Right lobe of liver (tissue), 6 donors: ENCODE measurements around the gene LYSMD1. TPM values are rescaled to one million over a fixed set of nuclear protein-coding genes. Genes with fewer than 3 reads are reported as not detected.
"Not testable (repeated sequence)": the region's sequence is repeated elsewhere in the genome, so short reads cannot be mapped to it uniquely, and the experiment has no call there.

Experiments
- ATAC-seq, 4 donors: fragments of 200-7000 bp; cut with Tn5 transposase; one replicate each; pipeline ENCODE4 v1.9.1; 2020; ENCODE audit warnings: mild to moderate bottlenecking in 4 of 4, moderate library complexity in 4 of 4
- DNase-seq, 3 donors: peaks; one replicate each; pipeline ENCODE4 v3.0.0-alpha.2; 2020
- H3K27ac ChIP-seq, 3 donors: fragments of 200-600 bp; one replicate each; pipeline ENCODE4 v1.8.0; 2022
- H3K27me3 ChIP-seq, 2 donors: fragments of 200-600 bp; one replicate each; pipeline ENCODE4 v1.8.0; 2022
- H3K36me3 ChIP-seq, 4 donors: fragments of 200-600 bp; sonication (generic) in 1 of 4; one replicate each; pipeline versions ENCODE4 v1.5.1 to v1.8.0; 2017 to 2022; ENCODE audit warnings: control low read depth in 1 of 4
- H3K4me1 ChIP-seq, 4 donors: fragments of 200-600 bp; sonication (generic) in 1 of 4; one replicate each; pipeline versions ENCODE4 v1.5.1 to v1.8.0; 2017 to 2022; ENCODE audit warnings: control low read depth in 1 of 4
- H3K4me3 ChIP-seq, 3 donors: fragments of 200-600 bp; one replicate each; pipeline ENCODE4 v1.8.0; 2022
- H3K9me3 ChIP-seq, 4 donors: fragments of 200-600 bp; sonication (generic) in 1 of 4; one replicate each; pipeline versions ENCODE4 v1.5.1 to v1.8.0; 2017 to 2022; ENCODE audit warnings: control low read depth in 1 of 4
- POLR2A ChIP-seq: fragments of 450-650 bp; IDR thresholded peaks from one replicate; pipeline ENCODE4 v1.6.1; 2017; ENCODE audit warnings: antibody characterized with exemption, mild to moderate bottlenecking
- WGBS: methylation state at CpG from one replicate; pipeline ENCODE4 v1.1.6; 2018; ENCODE audit warnings: low coverage, low lambda C conversion rate; ENCODE audit not compliant: insufficient coverage; ENCODE audit errors: missing lambda C conversion rate; 5-methylcytosine and 5-hydroxymethylcytosine counted together
- intact Hi-C, 2 donors: fragments of 100-400 bp; cut with DNase I; formaldehyde crosslinking; loops; one replicate each; pipeline versions ENCODE4 v1.11.2 to v1.14.1; 2022
- total RNA-seq, 6 experiments: library from RNA; depleted of rRNA in 2 of 6; stranded (reverse); fragments of >200 nt in 2 of 6; fragmentation: NEBNext Ultra II Directional in 3 of 6; extraction: Animal tissue kit (Norgen Biotek cat#: 25700) in 3 of 6; gene quantifications; one replicate each; pipeline versions ENCODE4 v1.1.0 to v1.2.4, GENCODE V29; 2016 to 2023
- TF ChIP-seq, protein P1 (sequence below), 4 donors: fragments of 200-600 bp in 3 of 4; fragments of 450-650 bp in 1 of 4; IDR thresholded peaks; one replicate each; pipeline versions ENCODE4 v1.5.1 to v1.8.0; 2016 to 2022; ENCODE audit warnings: antibody characterized with exemption in 4 of 4, mild to moderate bottlenecking in 2 of 4
- donor health status: DM: no; HTN: yes; CAD: no.
- donor health status: DM: no; HTN: no; CAD: no.
- donor health status: DM: no; HTN: no; CAD: no.
- donor health status: DM: no; HTN: yes; CAD: no.
- donor health status: DM: no; HTN: yes; CAD: no.

LYSMD1 gene
- total RNA-seq, 6 experiments from 2014 or later, result 2.7 to 6.4 (median 4.5) TPM

DNA sequence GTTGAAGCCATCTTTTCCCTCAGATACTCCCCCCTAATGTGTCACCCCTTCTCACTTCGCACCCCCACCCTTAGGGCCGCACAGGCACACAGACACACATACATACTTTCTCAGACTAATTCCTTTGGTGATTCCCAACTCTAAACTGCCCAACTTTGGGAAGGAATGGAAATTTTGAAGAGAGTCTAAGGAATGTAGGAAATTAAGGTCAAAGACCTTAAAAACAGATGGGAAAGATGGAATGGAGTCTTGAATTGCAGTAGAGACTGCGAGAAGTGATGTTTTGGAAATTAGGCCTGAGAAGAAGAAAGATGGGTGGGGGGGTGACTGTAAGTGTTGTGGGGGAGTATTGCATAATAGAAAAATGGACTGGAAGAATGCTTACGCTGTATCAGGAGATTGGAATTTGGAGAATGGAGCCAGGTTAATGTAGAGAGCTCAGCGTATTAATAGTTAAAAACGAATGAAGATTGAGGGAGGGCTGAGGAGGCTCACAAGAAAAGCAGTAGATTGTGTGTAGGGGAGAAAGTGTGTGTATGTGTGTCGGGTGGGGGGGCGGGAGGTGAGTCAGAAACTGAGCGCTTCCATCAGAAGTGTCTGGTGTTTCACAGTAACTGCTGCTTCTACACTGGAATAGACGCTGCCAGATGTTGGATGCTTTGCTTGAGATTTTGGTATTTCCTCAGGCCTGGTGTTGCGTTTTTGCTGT, 34.3 kb upstream of the LYSMD1 start:
- intact Hi-C loops, result loop anchor here in 1 of 2 donors (5.0 to 10.0 kb wide), 2 partner anchors 47 to 75 kb away; no protein-coding TSS in a partner anchor

DNA sequence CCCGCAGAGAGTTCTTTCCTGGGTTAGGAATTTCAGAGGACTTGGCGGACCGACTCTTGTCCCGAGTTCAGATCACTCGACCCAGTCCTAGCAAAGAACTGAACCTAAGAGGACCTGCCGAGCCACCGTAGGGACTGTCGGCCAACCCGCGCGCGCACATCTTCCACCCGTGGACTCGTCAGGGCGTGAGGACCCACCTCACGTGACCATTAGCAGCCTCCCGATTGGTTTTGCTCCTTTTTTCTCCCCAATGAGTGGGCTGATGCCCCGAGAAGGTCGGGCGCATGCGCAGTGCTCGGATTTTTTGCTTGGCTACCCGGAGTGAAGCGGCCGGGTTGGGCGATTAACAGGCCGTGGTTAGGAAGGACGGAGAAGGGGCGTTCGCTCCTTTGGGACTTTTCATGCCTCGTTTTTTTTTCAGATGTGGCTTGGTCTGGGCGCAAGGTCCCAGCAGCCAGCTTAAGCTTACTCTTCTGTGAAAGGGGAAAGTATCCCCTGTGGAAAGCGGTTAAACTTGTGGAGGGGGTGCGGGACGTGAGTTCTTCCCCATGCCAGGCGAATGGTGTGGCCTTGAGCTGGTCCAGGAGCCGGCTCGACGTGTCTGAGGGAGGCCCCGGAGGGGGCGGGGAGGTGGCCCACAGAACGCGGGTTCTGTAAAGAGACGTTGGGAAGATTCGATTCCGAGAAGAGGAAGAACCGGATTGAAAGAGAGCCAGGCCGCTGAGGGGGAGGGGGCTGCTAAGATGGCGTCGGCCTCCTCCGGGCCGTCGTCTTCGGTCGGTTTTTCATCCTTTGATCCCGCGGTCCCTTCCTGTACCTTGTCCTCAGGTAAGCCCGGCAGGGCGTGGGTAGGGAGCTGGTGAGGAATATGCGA, 32.8 kb upstream of the LYSMD1 start, which contains the start of gene PIP5K1A:
Gene PIP5K1A (plus strand): TSS at position 299 of the 874 bp plus-strand sequence. CDS start 445 bp downstream, at position 744.
- intact Hi-C loops, result loop anchor here in 1 of 2 donors (10.0 kb wide), 1 partner anchor 76 kb away; no protein-coding TSS in a partner anchor
- Histone ChIP-seq H3K27ac (peak within 1 kb of the TSS; percentile 59 to 78 (median 73)), H3K9me3 (no peaks in the 10 kb centered on the region), H3K4me3 (peak within 1 kb of the TSS; percentile 74 to 83 (median 81)), H3K36me3 (peaks cover 0 to 6% (median 0%) of the 10 kb centered on the region in 4 donors), H3K4me1 (peaks cover 0 to 21% (median 0%) of the 10 kb centered on the region in 4 donors), H3K27me3 (no peaks in the 10 kb centered on the region)
- under 1% methylated on average over 40 of the region's 60 CpGs for WGBS
- ATAC-seq, result peak; percentile 85 to 92 (median 90)
- TF ChIP-seq, protein P1, sequence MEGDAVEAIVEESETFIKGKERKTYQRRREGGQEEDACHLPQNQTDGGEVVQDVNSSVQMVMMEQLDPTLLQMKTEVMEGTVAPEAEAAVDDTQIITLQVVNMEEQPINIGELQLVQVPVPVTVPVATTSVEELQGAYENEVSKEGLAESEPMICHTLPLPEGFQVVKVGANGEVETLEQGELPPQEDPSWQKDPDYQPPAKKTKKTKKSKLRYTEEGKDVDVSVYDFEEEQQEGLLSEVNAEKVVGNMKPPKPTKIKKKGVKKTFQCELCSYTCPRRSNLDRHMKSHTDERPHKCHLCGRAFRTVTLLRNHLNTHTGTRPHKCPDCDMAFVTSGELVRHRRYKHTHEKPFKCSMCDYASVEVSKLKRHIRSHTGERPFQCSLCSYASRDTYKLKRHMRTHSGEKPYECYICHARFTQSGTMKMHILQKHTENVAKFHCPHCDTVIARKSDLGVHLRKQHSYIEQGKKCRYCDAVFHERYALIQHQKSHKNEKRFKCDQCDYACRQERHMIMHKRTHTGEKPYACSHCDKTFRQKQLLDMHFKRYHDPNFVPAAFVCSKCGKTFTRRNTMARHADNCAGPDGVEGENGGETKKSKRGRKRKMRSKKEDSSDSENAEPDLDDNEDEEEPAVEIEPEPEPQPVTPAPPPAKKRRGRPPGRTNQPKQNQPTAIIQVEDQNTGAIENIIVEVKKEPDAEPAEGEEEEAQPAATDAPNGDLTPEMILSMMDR (IDR thresholded peaks at IDR 0.05), result no peak
- TF ChIP-seq POLR2A, result peak; percentile 77
- peak; percentile 99 for DNase-seq

More for the DNA sequence above, 34.3 kb upstream of the LYSMD1 start:
- Histone ChIP-seq H3K36me3 (peaks cover 0 to 6% (median 0%) of the 10 kb centered on the region in 4 donors), H3K27ac (peak overlapping the region; percentile 1 to 78 (median 73)), H3K4me3 (peak overlapping the region; percentile 74 to 83 (median 81)), H3K9me3 (no peaks in the 10 kb centered on the region), H3K27me3 (no peaks in the 10 kb centered on the region), H3K4me1 (peaks cover 0 to 21% (median 0%) of the 10 kb centered on the region in 4 donors)
- DNase-seq (no peak), ATAC-seq (no peak)
- TF ChIP-seq, protein P1 (IDR thresholded peaks at IDR 0.05), result no peak
- TF ChIP-seq POLR2A, result no peak
- 35% methylated on average over 11 of the region's 11 CpGs for WGBS

DNA sequence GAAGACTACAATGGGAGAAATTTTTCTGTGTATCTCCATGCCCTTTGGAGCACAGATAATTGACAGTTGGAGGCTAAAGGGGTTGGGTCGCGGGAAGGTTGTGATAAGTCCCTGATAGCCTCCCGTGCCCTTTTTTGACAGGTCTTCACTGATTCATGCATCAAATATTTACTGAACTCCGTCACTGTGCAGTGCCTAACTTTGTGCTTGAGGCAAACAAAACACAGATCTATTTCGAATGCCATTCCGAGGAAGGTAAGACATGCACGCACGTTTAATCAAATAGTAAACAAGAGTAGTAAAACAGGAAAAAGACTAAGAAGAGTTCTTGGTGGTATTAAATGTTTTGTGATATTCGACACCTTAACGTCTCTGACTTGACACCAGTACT, 32.2 kb upstream of the LYSMD1 start:
- Histone ChIP-seq H3K4me3 (peak overlapping the region; percentile 74 to 83 (median 81)), H3K36me3 (peaks cover 0 to 4% (median 0%) of the 10 kb centered on the region in 4 donors), H3K4me1 (peaks cover 0 to 21% (median 0%) of the 10 kb centered on the region in 4 donors), H3K27ac (peak overlapping the region; percentile 59 to 78 (median 73)), H3K27me3 (no peaks in the 10 kb centered on the region), H3K9me3 (no peaks in the 10 kb centered on the region)
- intact Hi-C loops, result loop anchor here in 1 of 2 donors (10.0 kb wide), 1 partner anchor 77 kb away; no protein-coding TSS in a partner anchor
- DNase-seq, result no peak
- WGBS, result 3% methylated on average over 10 of the region's 10 CpGs
- TF ChIP-seq POLR2A, result no peak
- TF ChIP-seq, protein P1 (IDR thresholded peaks at IDR 0.05), result no peak
- ATAC-seq, result peak; percentile 8 to 46 (median 16)

DNA sequence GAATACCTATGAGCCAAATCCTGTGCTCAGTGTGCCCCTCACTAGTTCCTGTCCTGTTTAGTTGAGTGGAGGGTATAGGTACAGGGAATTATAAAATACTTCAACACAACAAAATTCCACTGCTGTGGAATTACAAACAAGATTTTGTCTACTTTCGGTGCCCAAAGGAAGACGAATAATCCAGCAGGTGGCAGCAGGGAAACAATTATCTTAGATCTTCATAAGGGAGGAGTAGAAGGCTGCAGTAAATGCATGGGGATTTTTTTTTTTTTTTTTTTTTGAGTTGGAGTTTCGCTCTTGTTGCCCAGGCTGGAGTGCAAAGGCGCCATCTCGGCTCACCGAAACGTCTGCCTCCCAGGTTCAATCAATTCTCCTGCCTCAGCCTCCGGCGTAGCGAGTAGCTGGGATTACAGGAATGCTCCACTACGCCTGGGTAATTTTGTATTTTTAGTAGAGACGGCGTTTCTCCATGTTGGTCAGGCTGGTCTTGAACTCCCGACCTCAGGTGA, 30.6 kb upstream of the LYSMD1 start:
- Histone ChIP-seq H3K9me3 (no peaks in the 10 kb centered on the region), H3K27me3 (no peaks in the 10 kb centered on the region), H3K4me1 (peaks cover 0 to 21% (median 0%) of the 10 kb centered on the region in 4 donors), H3K36me3 (no peaks in the 10 kb centered on the region), H3K27ac (peak overlapping the region; percentile 18 to 61 (median 39)), H3K4me3 (peak overlapping the region in 2 of 3 donors; percentile 23 to 38)
- intact Hi-C loops, result loop anchor here in 1 of 2 donors (10.0 kb wide), 1 partner anchor 78 kb away; no protein-coding TSS in a partner anchor
- no peak for TF ChIP-seq POLR2A
- TF ChIP-seq, protein P1 (IDR thresholded peaks at IDR 0.05), result peak; percentile 53 to 59 (median 56)
- DNase-seq (peak in 1 of 3 donors; percentile 69), ATAC-seq (peak; percentile 49 to 65 (median 56))
- 29% methylated on average over 14 of the region's 14 CpGs for WGBS

DNA sequence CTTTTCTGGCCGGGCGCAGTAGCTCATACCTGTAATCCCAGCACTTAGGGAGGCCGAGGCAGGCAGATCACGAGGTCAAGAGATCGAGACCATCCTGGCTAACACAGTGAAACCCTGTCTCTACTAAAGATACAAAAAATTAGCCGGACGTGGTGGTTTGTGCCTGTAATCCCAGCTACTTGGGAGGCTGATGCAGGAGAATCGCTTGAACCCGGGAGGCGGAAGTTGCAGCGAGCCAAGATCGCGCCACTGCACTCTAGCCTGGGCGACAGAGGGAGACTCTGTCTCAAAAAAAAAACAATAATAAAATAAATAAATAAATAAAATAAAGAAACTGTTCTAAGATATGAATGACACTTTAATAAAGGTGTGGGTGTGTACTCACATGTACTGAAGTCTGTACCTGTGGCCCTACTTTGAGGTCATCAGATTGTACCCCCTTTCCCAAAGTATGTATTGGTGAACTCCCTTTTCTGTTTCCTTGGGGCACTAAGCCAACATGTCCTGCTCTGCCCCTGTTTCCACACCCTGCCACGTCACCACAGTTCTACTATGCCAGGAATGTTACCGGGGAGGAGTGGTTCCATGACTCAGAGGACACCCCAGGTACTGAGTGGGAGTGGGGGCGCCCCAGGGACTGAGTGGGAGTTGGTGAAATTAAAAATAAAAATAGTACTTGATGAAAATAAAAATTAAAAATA, 29.3 kb upstream of the LYSMD1 start:
- H3K27ac ChIP-seq, H3K9me3 ChIP-seq, H3K4me3 ChIP-seq, H3K36me3 ChIP-seq, H3K27me3 ChIP-seq: not testable (repeated sequence)
- ATAC-seq, result peak in 2 of 4 donors; percentile 18 to 21
- 53% methylated on average over 13 of the region's 17 CpGs for WGBS
- intact Hi-C loops, result loop anchor here in 1 of 2 donors (10.0 kb wide), 1 partner anchor 80 kb away; no protein-coding TSS in a partner anchor
- peak in 2 of 3 donors; percentile 63 for DNase-seq
- peaks cover 0 to 17% (median 0%) of the 10 kb centered on the region in 4 donors for H3K4me1 ChIP-seq
